Right lobe of liver (tissue), 6 donors: ENCODE data around the gene RUNX2. TPM values are rescaled to one million over a fixed set of nuclear protein-coding genes. Genes with fewer than 3 reads are reported as not detected.

Experiments used
- ATAC-seq, 4 donors: fragments of 200-7000 bp; cut with Tn5 transposase; one replicate each; pipeline ENCODE4 v1.9.1; 2020; ENCODE audit warnings: mild to moderate bottlenecking in 4 of 4, moderate library complexity in 4 of 4
- DNase-seq, 3 donors: peaks; one replicate each; pipeline ENCODE4 v3.0.0-alpha.2; 2020
- H3K27ac ChIP-seq, 3 donors: fragments of 200-600 bp; one replicate each; pipeline ENCODE4 v1.8.0; 2022
- H3K27me3 ChIP-seq, 2 donors: fragments of 200-600 bp; one replicate each; pipeline ENCODE4 v1.8.0; 2022
- H3K36me3 ChIP-seq, 4 donors: fragments of 200-600 bp; sonication (generic) in 1 of 4; one replicate each; pipeline versions ENCODE4 v1.5.1 to v1.8.0; 2017 to 2022; ENCODE audit warnings: control low read depth in 1 of 4
- H3K4me1 ChIP-seq, 4 donors: fragments of 200-600 bp; sonication (generic) in 1 of 4; one replicate each; pipeline versions ENCODE4 v1.5.1 to v1.8.0; 2017 to 2022; ENCODE audit warnings: control low read depth in 1 of 4
- H3K4me3 ChIP-seq, 3 donors: fragments of 200-600 bp; one replicate each; pipeline ENCODE4 v1.8.0; 2022
- H3K9me3 ChIP-seq, 4 donors: fragments of 200-600 bp; sonication (generic) in 1 of 4; one replicate each; pipeline versions ENCODE4 v1.5.1 to v1.8.0; 2017 to 2022; ENCODE audit warnings: control low read depth in 1 of 4
- POLR2A ChIP-seq: fragments of 450-650 bp; IDR thresholded peaks from one replicate; pipeline ENCODE4 v1.6.1; 2017; ENCODE audit warnings: antibody characterized with exemption, mild to moderate bottlenecking
- WGBS: methylation state at CpG from one replicate; pipeline ENCODE4 v1.1.6; 2018; ENCODE audit warnings: low coverage, low lambda C conversion rate; ENCODE audit not compliant: insufficient coverage; ENCODE audit errors: missing lambda C conversion rate; 5-methylcytosine and 5-hydroxymethylcytosine counted together
- intact Hi-C, 2 donors: fragments of 100-400 bp; cut with DNase I; formaldehyde crosslinking; loops; one replicate each; pipeline versions ENCODE4 v1.11.2 to v1.14.1; 2022
- total RNA-seq, 6 experiments: library from RNA; depleted of rRNA in 2 of 6; stranded (reverse); fragments of >200 nt in 2 of 6; fragmentation: NEBNext Ultra II Directional in 3 of 6; extraction: Animal tissue kit (Norgen Biotek cat#: 25700) in 3 of 6; gene quantifications; one replicate each; pipeline versions ENCODE4 v1.1.0 to v1.2.4, GENCODE V29; 2016 to 2023
- TF ChIP-seq, protein P1 (sequence below), 4 donors: fragments of 200-600 bp in 3 of 4; fragments of 450-650 bp in 1 of 4; IDR thresholded peaks; one replicate each; pipeline versions ENCODE4 v1.5.1 to v1.8.0; 2016 to 2022; ENCODE audit warnings: antibody characterized with exemption in 4 of 4, mild to moderate bottlenecking in 2 of 4
- donor health status: DM: no; HTN: yes; CAD: no.
- donor health status: DM: no; HTN: no; CAD: no.
- donor health status: DM: no; HTN: no; CAD: no.
- donor health status: DM: no; HTN: yes; CAD: no.
- donor health status: DM: no; HTN: yes; CAD: no.

The RUNX2 gene
- total RNA-seq, 6 experiments from 2014 or later = 0.15 to 0.80 (median 0.43) TPM

DNA sequence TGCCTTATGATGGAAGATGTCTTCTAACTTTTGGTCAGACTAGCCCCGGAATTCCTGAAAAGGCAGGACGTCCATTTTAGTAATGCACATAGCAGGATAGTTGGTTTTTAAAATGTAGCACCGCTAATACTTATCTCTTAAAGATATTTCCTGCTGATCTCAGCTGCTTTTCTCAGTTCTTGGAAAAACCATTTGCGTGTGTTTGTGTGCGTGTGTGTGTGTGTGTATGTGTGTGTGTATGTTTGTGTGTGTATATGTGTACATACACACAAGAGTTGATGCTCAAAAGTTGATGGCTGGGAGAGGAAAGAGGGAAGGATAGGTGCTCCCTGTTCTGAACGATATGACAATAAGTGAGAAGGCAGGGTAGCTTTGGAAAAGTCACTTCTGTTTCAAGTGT lies 111.3 kb downstream of the RUNX2 start:
- 54% methylated on average over 6 of the region's 6 CpGs for WGBS
- H3K36me3 ChIP-seq = no peaks in the 10 kb centered on the region
- no peak overlapping the region for H3K27ac ChIP-seq
- no peak overlapping the region for H3K4me3 ChIP-seq
- no peaks in the 10 kb centered on the region for H3K4me1 ChIP-seq
- DNase-seq = no peak
- H3K27me3 ChIP-seq = no peaks in the 10 kb centered on the region
- no peaks in the 10 kb centered on the region for H3K9me3 ChIP-seq
- intact Hi-C loops = no loop called here
- TF ChIP-seq, protein P1, sequence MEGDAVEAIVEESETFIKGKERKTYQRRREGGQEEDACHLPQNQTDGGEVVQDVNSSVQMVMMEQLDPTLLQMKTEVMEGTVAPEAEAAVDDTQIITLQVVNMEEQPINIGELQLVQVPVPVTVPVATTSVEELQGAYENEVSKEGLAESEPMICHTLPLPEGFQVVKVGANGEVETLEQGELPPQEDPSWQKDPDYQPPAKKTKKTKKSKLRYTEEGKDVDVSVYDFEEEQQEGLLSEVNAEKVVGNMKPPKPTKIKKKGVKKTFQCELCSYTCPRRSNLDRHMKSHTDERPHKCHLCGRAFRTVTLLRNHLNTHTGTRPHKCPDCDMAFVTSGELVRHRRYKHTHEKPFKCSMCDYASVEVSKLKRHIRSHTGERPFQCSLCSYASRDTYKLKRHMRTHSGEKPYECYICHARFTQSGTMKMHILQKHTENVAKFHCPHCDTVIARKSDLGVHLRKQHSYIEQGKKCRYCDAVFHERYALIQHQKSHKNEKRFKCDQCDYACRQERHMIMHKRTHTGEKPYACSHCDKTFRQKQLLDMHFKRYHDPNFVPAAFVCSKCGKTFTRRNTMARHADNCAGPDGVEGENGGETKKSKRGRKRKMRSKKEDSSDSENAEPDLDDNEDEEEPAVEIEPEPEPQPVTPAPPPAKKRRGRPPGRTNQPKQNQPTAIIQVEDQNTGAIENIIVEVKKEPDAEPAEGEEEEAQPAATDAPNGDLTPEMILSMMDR (IDR thresholded peaks at IDR 0.05) = no peak
- no peak for TF ChIP-seq POLR2A
- no peak for ATAC-seq

DNA sequence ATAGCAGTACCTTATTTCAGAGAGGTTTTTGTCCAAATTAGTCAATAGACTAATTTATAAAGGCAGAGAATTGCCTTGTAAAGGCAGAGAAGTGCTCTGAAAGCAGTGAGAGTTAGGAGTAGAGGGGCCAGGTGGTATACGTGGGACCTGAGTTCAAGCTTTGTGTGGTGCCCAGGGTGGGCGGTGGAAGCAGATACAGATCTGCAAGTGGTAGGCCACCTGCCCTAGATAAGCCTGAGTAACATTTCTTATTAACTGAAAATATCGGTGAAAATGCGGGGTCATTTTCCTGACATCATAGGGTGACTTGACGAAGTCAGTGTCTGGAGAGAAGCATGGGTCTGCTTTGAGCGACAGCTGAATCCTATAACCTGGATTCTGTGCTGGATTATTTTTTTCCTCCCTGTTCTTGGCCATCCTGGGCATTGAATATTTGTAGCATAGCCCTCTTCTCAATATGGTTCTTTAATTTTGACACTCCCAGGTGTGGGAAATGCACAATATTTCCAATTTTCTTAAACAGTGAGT lies 111.8 kb downstream of the RUNX2 start:
- Histone ChIP-seq H3K27ac (no peak overlapping the region), H3K9me3 (no peaks in the 10 kb centered on the region), H3K36me3 (no peaks in the 10 kb centered on the region), H3K4me1 (no peaks in the 10 kb centered on the region), H3K4me3 (no peak overlapping the region), H3K27me3 (no peaks in the 10 kb centered on the region)
- TF ChIP-seq POLR2A = no peak
- TF ChIP-seq, protein P1 (IDR thresholded peaks at IDR 0.05) = no peak
- intact Hi-C loops = no loop called here
- no peak for DNase-seq
- no peak for ATAC-seq
- WGBS = 94% methylated on average over 6 of the region's 6 CpGs

DNA sequence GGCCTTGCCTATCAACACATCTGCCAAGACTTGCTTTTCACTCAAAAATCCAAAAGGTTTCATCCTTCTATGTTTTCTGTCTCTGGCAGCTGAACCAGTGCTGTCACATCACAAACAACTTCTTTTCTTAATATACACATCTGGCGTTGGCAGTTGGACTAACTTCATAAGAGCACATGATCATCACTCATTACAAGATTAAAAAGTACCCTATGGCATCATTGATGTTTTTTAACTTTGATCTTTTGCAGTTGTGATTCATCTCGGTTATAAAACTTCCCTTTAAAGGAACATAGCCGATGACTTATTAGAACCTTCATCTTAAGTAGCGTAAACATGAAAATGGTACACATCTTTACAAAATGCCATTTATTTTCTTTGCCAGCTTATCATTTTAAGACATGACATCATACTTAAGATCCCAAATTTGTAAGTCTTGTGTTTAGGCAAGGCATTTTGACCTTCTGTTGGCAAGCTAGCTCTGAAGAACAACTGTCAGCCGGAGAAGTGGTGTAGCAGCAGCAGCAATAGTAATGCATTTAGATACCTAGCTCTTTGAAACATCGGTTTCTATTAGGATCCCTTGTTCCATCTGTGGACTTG lies 113.8 kb downstream of the RUNX2 start:
- Histone ChIP-seq H3K4me3 (no peak overlapping the region), H3K4me1 (peaks cover 3 to 13% (median 5%) of the 10 kb centered on the region in 4 donors), H3K27me3 (no peaks in the 10 kb centered on the region), H3K9me3 (no peaks in the 10 kb centered on the region), H3K36me3 (no peaks in the 10 kb centered on the region), H3K27ac (no peak overlapping the region)
- ATAC-seq (no peak), DNase-seq (no peak)
- TF ChIP-seq, protein P1 (IDR thresholded peaks at IDR 0.05) = no peak
- intact Hi-C loops = no loop called here
- WGBS = 71% methylated on average over 6 of the region's 6 CpGs

DNA sequence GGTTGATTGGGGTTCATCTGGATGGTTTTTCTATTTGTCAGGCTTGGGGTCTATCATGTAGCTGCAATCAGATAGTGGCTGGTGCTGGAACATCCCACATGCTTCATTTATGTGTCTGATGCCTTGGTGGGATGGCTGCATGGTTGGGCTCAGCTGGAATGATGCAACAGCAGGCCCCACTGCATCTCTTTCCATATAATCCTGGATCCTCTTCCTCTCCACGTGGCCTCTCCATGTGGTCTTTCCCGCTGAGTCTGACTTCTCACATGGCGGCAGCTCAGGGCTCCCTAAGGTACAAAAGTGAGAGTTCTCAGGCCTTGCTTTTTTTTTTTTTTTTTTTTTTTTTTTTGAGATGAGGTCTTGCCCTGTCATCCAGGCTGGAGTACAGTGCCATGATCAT lies 114.6 kb downstream of the RUNX2 start:
- no peak for DNase-seq
- 86% methylated on average over 3 of the region's 3 CpGs for WGBS
- Histone ChIP-seq H3K36me3 (no peaks in the 10 kb centered on the region), H3K4me1 (peaks cover 3 to 13% (median 5%) of the 10 kb centered on the region in 4 donors), H3K27me3 (no peaks in the 10 kb centered on the region), H3K27ac (no peak overlapping the region), H3K4me3 (no peak overlapping the region), H3K9me3 (no peaks in the 10 kb centered on the region)
- TF ChIP-seq POLR2A = no peak
- intact Hi-C loops = no loop called here
- ATAC-seq = no peak

DNA sequence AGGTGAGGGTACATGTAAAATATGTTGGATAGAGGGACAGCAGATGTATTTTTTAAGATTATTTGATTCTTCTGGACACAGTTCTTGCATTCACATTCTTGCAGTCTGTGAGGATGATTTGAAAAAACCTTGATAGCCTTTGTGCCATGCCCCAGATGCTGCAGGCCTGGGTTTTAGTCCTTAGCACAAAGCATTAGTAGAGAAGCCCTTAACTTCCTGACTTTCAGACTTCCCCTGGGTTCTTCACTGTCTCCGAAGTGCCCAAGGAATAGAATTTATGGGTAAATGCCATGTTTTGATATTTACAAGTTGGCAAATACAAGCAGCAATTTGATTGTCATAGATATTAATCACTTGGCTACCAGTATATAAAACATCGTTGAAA lies 117.2 kb downstream of the RUNX2 start:
- Histone ChIP-seq H3K9me3 (no peaks in the 10 kb centered on the region), H3K27me3 (no peaks in the 10 kb centered on the region), H3K4me1 (peaks cover 3 to 13% (median 6%) of the 10 kb centered on the region in 4 donors), H3K4me3 (no peak overlapping the region), H3K27ac (peak overlapping the region in 2 of 3 donors; percentile 19 to 49), H3K36me3 (no peaks in the 10 kb centered on the region)
- WGBS = 23% methylated on average over 2 of the region's 2 CpGs
- ATAC-seq (peak in 2 of 4 donors; percentile 6 to 20), DNase-seq (no peak)
- TF ChIP-seq, protein P1 (IDR thresholded peaks at IDR 0.05) = no peak
- TF ChIP-seq POLR2A = no peak
- intact Hi-C loops = no loop called here
